GM12865 (cell line): ENCODE measurements around the gene SIRPB1.

Experiments
- DNase-seq: peaks from one replicate; pipeline ENCODE4 v3.0.0; 2010; ENCODE audit warnings: low read depth
- H3K4me3 ChIP-seq: 2 replicates; pipeline ENCODE4 v1.5.1; 2011; ENCODE audit warnings: mild to moderate bottlenecking, low read depth, low read length, control low read depth
- TF ChIP-seq, protein P1 (sequence below): IDR thresholded peaks from 2 replicates; pipeline ENCODE4 v1.5.1; 2011; ENCODE audit warnings: low read length, control low read depth, low read depth, inconsistent platforms; ENCODE audit not compliant: insufficient read depth; ENCODE audit errors: missing control alignments

The SIRPB1 gene

DNA sequence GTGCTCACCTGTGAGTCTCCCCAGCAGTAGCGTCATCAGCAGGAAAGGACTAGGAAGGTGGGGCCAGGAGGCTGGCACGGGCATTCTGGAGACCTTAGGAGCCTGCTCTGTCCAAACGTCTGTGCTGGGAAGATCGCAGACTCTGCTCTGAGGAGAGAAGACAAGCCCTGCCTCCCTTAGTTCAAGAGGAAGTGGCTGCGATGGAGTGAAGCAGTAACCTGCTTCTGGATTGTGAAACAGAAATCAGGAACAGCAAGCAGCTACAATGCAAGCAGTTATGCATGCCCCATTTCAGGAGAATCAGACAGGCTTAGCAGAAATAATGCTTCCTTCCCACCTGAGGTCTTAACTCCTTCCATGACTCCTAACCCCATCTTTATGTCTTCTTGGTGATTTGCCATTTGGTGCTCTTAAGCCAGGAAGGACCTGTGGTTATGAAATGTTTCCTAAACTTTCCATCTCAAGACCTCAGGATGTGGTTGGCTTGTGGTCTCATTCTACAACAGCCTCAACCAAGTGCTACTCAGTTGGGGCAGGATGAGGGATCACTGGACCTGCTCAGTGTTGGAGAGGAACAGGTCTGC lies at the start of gene SIRPB1:
TSS of gene SIRPB1 (minus strand) at position 149 of the 584 bp plus-strand sequence. CDS start at position 84, 65 bp downstream.
- TF ChIP-seq, protein P1, sequence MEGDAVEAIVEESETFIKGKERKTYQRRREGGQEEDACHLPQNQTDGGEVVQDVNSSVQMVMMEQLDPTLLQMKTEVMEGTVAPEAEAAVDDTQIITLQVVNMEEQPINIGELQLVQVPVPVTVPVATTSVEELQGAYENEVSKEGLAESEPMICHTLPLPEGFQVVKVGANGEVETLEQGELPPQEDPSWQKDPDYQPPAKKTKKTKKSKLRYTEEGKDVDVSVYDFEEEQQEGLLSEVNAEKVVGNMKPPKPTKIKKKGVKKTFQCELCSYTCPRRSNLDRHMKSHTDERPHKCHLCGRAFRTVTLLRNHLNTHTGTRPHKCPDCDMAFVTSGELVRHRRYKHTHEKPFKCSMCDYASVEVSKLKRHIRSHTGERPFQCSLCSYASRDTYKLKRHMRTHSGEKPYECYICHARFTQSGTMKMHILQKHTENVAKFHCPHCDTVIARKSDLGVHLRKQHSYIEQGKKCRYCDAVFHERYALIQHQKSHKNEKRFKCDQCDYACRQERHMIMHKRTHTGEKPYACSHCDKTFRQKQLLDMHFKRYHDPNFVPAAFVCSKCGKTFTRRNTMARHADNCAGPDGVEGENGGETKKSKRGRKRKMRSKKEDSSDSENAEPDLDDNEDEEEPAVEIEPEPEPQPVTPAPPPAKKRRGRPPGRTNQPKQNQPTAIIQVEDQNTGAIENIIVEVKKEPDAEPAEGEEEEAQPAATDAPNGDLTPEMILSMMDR = no peak
- no peak within 1 kb of the TSS for H3K4me3 ChIP-seq
- DNase-seq = peak; percentile 23

DNA sequence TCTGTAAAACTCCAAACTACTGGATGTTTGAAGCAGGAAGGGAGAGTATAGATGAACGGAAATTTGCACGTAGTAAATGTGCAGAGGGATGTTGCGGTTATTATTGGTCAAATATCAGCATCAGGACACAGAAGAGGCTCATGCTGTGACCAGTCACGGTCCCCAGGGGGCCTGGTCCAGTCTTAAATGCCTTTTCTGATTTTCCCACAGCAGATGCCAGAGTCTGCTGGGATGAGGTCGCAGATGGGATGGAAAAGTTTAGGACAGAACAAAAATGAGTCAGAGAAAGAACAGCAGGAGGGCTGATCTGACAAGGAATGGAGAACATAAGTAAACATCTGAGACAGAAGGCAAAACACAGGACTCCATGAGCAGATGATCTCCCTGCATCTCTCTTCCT lies 49.5 kb upstream of the SIRPB1 start:
- H3K4me3 ChIP-seq = no peak overlapping the region
- TF ChIP-seq, protein P1 = no peak
- DNase-seq = no peak

DNA sequence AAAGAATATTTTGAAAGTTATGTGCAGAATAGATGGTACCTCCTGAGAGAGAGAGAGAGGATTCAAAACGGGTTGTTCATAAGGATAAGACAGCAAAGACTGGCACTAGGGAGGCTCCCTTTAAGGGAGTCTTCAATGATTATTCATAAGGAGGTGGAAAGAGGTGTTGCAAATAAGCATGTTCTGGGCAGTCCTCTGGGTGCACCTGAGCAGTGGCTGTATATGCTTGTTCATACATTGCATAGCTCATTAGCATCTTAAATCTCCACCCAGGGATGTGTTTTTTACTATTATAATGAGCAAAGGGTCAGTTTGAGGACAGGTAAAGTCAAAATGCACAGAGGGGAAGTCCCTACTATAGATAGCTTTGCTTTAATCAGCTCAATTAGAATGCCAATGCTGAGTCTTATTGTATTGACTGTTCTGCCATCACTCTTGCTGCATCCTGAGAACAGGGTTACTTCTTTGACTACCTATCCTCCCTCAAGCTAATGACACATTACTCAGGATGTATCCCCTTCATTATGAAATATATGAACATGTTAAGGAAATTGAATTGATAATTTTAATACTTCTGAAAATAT lies 47.8 kb upstream of the SIRPB1 start:
- TF ChIP-seq, protein P1 = no peak
- H3K4me3 ChIP-seq = no peak overlapping the region

DNA sequence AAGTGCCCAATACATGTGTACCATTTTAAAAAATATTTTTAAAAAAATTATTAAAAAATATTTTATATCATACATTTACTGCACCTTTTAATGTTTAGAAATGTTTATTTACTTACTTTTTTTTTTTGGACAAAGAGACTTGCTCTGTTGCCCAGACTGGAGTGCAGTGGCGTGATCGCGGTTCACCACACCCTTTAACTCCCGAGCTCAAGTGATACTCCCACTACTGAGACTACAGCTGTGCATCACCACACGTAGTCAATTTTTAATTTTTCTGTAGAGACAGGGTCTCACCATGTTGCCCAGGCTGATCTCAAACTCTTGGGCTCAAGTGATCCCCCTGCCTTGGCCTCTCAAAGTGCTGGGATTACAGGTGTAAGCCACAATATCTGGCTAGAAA lies 47.0 kb upstream of the SIRPB1 start:
- TF ChIP-seq, protein P1 = no peak
- H3K4me3 ChIP-seq = no peak overlapping the region
- DNase-seq = no peak

More for the DNA sequence above, 47.8 kb upstream of the SIRPB1 start:
- no peak for DNase-seq

DNA sequence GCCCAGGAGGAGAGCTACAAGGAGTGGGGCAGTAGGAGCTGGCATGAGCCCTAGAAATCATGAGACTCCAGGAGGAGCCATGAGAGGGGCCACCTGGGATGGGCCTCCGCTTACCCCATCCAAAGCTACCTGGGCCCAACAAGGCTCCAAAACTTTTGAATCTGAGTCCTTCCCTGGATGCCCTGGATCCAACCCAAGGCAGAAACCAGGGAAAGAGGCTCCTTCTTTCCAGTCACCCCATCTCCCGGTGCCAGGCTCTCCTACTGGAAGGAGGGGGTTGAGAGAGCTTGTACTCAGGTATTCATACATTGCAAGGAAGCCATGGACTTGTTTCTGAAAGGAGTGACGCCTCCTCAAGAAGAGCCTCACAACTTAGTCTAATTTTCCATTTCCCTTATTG lies 45.5 kb upstream of the SIRPB1 start:
- DNase-seq = no peak
- H3K4me3 ChIP-seq = no peak overlapping the region
- TF ChIP-seq, protein P1 = no peak

DNA sequence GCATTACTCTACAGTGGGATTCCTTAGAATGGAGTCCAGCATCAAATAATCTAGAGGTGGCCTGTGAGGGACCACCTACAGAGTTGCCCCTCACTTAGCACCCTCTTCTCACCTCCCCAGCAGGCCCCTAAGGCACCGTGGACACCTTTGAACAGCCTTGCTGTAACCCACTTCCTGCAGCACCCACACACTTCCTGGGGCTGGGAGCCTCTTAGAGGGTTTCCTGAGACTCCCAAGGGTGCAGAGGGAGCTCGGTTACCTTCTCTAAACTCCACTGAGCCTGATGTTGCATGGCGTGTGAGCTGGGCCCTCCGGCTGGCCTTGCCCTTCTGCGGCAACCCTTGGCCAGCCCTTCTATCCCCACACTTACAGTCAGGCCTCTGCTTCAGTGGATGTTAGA lies 45.1 kb upstream of the SIRPB1 start:
- H3K4me3 ChIP-seq = no peak overlapping the region
- peak; percentile 21 for DNase-seq
- TF ChIP-seq, protein P1 = no peak

DNA sequence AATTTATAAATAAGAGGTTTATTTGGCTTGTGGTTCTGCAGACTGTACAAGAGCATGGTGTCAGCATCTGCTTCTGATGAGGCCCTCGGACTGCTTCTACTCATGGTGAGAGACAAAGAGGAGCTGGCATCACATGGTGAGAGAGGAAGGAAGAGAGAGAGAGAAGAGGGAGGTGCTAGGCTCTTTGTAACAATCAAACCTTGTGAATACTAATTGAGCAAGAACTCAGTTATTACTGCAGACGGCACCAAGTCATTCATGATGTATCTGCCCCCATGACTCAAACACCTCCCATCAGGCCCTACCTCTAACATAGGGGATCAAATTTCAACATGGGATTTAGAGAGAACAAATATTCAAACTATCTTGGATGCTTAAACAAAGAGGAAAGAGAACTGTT lies 44.1 kb upstream of the SIRPB1 start:
- no peak overlapping the region for H3K4me3 ChIP-seq
- TF ChIP-seq, protein P1 = no peak
- DNase-seq = no peak
